NCI-H128 (cell line): ENCODE data around the gene PRDM2.

Source experiments
- DNase-seq: peaks from one replicate; lab custom pipeline; 2025; ENCODE audit not compliant: unreplicated experiment; lab: John Stamatoyannopoulos, UW

Gene PRDM2

DNA sequence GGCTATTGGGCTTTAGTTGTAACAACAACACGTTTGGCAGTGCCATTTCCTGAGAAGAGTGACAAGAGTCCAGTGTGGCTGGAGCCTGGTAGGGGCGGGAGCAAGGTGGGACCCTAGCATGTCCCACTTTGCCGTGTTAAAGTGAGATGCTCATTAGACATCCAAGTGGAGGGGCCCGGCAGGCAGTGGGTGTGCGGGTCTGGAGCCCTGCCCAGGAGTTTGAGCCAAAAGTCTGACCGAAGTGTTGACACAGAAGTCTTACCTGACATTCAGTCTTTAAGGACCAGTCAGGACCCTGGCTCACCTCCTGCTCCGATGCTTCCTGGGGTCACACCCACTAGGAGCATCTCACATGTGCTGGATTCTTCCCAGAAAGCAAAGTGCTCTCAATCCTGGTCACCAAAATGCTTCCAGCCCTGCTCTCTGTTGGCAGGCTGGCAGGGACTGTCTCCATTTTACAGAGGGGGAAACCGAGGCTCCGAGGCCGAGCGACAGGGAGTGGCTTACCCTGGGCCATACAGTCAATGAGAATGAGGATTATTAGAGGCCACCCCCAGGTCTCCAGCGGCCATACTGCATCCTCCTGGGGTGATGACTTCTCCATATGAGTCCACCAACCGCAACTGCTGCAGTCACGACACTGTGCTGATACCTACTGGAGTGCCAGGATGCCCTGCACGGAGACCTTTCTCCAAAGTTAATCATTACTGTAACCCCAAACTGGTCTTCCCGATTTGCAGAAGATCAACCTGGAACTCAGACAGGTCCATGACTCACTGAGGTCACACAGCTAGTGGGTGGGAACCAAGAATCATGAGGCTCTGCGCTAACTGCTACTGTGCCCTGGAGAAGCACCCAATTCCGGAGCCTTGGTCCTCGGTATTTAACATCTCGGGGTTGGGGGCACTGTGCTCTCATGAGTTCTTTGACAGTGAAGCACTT lies 112.7 kb downstream of the PRDM2 start:
- no peak for DNase-seq

- DNase-seq = no peak
Observed at GRCh38 chr1:13813398-13814012, 113.5 kb downstream of the PRDM2 start.

DNA sequence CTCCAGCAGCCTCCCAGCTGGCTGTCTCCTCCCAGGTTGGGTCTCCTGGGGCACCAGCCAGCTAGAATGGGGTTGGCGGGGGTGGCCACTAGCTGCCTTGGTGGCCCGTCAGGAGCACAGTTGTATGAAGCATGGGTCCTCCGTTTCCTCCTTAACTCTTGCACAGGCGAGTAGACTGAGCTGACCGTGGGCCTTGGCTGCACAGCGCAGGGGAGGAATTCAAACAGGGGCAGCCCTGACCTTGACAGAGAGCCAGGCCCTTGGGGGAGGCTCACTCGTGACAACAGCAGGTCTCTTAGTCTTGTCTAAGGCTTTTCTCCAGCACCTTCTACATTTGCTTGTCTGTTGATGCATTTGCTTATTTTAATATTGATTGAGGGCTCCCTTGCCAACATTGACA lies 114.1 kb downstream of the PRDM2 start:
- DNase-seq = no peak

DNA sequence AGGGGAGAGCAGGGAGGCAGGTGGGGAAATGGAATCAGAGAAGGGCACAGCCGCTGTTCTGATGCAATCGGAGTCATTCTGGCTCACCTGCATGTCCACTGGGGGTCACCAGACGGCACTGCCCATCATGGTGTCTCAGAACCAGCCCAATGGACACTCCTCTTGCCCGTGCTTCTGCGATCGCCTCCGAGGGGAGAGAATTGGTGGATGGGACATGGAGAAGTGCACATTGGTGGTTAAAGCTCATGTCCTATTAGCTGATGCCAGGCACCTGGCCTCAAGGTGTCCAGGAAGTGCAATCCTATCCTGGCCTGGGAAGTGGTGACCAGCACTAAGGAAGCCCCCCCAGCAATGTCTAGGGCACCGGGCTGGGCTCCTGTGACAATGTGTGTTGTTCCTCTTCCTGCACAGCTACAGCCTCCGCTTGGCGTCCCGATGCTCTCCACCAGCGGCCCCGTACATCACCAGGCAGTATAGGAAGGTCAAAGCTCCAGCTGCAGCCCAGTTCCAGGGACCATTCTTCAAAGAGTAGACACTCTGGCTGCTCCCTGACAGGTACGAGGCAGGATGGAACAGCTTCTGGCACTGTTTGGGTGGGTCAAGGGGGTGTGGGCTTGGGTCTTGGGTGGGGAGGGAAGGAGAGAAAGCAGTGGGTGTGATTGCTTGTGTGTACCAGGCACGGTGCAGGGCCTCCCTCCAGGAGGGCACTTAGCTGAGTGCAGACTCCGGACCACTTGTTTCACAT lies 116.2 kb downstream of the PRDM2 start:
- no peak for DNase-seq

GRCh38 chr1:13817906-13818305 lies 117.9 kb downstream of the PRDM2 start:
- DNase-seq = no peak

- DNase-seq = no peak
Observed at GRCh38 chr1:13818926-13819325, 118.9 kb downstream of the PRDM2 start.

DNA sequence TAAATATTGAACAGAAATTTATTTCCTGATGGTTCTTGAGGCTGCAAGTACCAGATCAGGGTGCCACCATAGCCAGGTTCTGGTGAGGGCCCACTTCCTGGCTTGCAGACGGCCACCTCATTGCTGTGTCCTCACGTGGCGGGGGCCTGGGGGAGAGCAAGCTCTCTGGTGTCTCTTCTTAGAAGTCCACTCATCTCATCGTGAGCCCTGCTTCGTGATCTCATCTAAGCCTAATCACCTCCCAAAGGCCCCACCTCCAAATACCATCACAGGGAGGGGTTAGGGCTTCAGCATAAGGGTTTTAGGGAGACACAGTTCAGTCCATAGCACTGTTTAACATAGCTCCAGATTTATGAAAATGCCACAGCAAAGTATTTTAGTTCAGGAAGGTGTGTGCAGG lies 119.7 kb downstream of the PRDM2 start:
- no peak for DNase-seq

DNA sequence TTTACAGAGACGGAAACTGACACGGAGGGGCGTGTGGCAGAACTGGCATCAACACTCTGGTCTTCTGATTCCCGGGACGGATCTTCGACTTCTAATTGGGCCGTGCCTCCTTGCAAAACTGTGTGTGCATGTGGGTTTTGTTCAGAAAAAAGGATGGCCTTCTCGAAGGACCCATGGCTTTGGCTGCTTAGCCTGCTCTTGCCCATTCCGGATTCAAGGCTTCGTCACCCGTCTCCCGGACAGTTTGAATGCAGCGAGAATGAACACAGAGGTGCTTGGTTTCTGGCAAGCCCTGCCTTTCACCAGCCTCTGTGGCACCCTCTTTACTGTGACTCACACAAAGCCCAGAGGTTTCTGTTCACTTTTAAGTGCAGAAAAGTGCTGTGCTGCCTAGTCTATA lies 120.1 kb downstream of the PRDM2 start:
- DNase-seq = no peak

GRCh38 chr1:13820456-13820855 lies 120.5 kb downstream of the PRDM2 start:
- no peak for DNase-seq

GRCh38 chr1:13823126-13823880 lies 123.3 kb downstream of the PRDM2 start:
- DNase-seq = no peak

DNA sequence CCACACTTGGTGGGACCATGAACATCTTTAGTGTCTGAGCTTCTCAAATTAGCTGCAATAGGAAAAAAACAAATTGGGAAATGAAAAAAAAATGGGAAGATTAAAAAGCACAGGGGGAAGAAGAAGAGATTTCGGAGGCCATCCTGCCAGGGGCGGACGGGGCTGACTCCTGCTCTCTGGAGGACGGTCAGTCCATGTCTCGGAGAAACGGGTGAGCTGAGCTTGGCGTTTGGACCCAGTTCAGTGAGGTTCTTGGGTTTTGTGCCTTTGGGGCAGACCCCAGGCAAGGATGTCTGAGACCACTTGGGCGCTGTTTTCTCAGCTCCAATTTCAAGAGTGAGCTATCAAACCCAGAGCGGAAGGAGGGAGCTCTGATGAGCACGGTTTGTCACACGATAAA lies 123.9 kb downstream of the PRDM2 start:
- DNase-seq = no peak

- DNase-seq = no peak
Observed at GRCh38 chr1:13824626-13825025, 124.6 kb downstream of the PRDM2 start.

DNA sequence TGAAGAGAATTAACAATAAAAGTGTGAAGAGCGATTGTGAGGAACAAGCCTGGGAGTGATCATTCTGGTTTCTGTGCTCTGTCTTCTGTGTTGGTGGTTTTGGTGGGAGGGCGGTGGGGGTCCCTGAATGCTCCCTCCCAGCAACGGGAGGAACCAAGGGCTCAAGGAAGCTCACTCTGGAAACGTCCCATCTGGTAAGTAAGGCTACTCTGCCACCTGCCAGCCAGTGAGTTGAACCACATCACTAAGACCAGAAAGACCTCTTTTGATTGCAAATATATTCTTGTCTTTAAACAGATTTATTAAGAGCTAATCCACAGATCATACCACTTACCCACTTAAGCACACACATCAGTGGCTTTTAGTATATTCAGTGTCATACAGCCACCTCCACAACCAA lies 125.0 kb downstream of the PRDM2 start:
- no peak for DNase-seq

DNA sequence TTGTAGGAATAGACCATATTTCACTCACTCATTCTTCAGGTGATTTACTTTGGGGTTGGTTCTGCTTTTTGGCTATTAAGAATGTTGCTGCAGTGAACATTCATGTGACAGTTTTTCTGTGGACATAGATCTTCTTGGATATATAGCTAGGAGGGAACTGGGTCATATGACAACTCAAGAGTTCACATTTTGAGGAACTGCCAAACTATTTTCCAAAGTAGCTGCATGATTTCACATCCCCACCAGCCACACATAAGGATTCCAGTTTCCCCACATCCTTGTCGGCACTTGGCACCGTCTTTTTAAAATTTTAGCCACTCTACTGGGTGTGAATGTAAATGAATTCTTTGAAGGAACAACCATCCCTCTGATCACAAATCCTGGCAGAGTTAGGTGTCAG lies 126.0 kb downstream of the PRDM2 start:
- no peak for DNase-seq

GRCh38 chr1:13826591-13826990 lies 126.6 kb downstream of the PRDM2 start:
- no peak for DNase-seq

DNA sequence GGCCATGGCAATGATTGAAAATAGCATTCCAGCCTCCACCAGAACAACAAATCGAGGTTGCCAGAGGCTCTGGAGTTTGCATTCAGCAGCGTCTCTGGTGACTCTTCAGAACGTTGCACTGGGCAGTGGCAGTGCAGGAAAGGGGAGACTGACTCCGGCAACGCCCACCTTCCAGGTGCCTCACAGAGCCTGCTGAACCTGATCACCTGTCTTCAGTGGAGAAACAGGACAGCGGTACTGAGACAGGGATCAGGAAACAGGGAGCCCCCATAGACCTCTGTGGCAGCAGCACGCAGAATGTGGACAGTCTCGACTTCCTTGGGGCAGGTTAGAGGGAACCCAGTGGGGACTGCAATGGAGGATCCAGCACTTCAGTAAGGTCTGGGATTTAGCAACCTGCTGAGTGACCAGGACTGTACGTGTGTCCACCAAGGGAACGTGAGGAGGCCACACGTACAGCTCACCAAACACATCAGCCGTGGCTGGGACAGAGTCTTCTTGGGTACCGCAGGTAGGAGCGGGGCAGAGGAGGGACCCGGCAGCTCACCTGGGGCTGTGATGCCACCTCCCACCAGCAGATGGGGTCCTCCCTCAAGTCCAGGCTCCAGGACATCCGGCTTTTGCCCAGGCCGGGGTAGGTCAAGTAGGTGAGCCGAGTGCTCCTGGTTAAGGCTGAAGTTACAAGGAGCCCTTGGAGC lies 128.6 kb downstream of the PRDM2 start:
- no peak for DNase-seq

GRCh38 chr1:13829152-13829769 lies 129.3 kb downstream of the PRDM2 start:
- DNase-seq = no peak

- DNase-seq = no peak
Observed at GRCh38 chr1:13830170-13830569, 130.2 kb downstream of the PRDM2 start.

DNA sequence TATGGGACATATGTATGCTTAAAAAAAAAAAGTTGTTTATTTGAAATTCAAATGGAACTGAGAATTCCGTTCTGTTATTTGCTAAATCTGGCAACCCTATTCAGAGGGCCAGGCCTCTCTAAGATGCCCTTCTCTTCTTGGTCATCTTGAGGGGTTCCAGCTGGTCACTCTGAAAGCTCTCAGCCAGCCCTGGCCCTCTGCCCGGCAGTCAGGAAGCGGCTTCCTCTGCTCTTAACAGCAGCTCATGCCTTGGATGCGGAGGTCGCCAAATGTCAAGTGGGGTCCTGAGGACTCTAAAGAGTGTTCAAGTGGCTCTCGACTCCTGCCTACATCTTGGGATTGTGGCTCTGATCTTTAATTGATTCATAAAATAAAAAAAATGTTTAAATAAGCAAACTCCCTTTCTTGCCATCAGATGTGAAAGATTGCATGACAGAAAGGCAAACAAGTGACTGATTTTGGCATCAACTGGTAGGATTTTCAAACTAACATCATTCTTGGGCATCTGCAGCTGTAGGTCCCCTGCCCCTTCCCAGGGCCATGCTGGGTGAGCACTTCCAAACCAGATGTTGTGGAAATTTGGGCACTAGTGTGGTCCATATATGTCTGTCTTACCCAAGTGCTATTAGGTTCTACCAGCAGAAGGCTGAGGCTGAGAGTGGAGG lies 130.8 kb downstream of the PRDM2 start:
- DNase-seq = no peak

GRCh38 chr1:13832100-13832499 lies 132.1 kb downstream of the PRDM2 start:
- no peak for DNase-seq
